ENCODE data around the gene NLGN3. TPM values are rescaled to one million over a fixed set of nuclear protein-coding genes. Genes with fewer than 3 reads are reported as not detected.

The NLGN3 gene
- total RNA-seq, 1 donor: 1.5 TPM

DNA sequence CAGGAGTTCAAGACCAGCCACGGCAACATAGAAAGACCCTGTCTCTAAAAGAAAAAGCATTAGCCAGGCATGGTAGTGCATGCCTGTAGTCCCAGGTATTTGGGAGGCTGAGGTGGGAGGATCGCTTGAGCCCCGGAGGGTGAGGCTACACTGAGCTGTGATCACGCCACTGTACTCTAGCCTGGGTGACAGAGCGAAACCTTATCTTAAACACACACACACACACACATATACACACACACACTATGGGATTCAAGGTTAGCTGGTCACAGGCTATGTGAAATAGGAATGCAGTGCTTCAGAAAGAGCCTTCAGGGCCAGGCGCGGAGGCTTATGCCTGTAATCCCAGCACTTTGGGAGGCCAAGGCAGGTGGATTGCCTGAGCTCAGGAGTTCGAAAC, 23.5 kb downstream of the NLGN3 start:
- TF ChIP-seq, protein P1, sequence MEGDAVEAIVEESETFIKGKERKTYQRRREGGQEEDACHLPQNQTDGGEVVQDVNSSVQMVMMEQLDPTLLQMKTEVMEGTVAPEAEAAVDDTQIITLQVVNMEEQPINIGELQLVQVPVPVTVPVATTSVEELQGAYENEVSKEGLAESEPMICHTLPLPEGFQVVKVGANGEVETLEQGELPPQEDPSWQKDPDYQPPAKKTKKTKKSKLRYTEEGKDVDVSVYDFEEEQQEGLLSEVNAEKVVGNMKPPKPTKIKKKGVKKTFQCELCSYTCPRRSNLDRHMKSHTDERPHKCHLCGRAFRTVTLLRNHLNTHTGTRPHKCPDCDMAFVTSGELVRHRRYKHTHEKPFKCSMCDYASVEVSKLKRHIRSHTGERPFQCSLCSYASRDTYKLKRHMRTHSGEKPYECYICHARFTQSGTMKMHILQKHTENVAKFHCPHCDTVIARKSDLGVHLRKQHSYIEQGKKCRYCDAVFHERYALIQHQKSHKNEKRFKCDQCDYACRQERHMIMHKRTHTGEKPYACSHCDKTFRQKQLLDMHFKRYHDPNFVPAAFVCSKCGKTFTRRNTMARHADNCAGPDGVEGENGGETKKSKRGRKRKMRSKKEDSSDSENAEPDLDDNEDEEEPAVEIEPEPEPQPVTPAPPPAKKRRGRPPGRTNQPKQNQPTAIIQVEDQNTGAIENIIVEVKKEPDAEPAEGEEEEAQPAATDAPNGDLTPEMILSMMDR (IDR thresholded peaks at IDR 0.05; ENCODE audit: insufficient read depth, low read length): no peak
- H3K4me3 ChIP-seq (ENCODE audit: low read depth, low read length): no peak overlapping the region
- DNase-seq (ENCODE audit: low read depth): no peak

DNA sequence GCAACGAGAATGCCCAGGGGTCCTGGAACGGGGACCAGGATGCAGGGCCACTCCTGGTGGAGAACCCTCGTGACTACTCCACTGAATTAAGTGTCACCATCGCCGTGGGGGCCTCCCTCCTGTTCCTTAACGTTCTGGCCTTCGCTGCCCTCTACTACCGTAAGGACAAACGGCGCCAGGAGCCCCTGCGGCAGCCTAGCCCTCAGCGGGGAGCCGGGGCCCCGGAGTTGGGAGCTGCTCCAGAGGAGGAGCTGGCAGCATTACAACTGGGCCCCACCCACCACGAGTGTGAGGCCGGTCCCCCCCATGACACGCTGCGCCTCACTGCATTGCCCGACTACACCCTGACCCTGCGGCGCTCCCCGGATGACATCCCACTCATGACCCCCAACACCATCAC, 24.9 kb downstream of the NLGN3 start:
- no peak for DNase-seq (ENCODE audit: low read depth)
- H3K4me3 ChIP-seq (ENCODE audit: low read depth, low read length): no peak overlapping the region
- TF ChIP-seq, protein P1 (IDR thresholded peaks at IDR 0.05; ENCODE audit: insufficient read depth, low read length): no peak

DNA sequence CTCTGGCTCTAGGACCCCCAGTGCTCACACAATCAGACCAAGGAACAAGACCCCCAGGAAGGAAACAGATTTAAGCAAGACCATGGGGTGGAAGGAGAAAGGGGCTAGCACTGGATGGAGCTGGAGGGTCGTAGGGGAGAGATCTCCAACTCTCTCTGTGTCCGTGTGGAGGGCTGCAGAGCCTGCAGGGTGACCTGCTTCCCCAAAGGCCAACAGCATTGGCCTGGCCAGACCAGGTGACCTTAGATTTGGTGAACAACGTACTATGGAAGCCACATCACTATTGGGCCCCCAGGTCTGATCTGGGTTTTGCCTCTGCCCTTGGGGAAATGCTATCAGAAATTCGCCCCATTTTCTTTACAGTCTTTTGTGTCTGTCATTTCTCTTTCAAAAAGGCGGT, 26.0 kb downstream of the NLGN3 start:
- no peak for DNase-seq (ENCODE audit: low read depth)
- TF ChIP-seq, protein P1 (IDR thresholded peaks at IDR 0.05; ENCODE audit: insufficient read depth, low read length): no peak

DNA sequence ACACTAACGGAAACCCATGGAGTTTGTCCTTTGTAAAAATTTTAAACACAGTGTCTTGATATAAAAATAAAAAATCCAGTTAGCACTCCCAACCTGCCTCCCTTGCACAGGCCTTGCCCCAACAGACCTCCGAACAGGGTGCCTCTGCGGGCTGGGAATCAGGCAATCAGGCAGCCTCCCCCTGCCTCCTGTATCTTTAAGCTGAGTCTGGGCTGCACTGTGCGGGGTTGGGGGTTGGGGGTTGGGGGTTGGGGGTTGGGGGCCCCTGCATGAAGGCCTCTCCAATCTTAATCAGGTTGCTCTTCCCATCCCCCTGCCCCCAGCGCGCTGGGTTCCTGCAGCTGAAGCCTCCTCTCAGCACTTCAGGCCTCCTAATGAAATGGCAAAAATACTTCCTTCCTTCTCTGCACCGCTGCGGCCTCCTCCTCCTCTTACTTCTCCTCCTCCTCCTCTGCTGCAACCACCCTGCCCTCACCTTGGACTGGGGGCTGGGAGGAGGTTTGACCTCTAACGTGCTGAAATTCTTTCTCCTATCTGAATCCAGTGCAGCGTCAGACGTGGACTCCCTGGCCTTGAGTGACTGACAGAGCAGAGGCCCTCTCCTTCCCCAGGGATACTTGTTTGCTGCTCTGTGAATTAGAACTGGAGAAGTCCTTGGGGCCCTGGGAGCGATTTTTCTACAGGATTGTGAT, 26.6 kb downstream of the NLGN3 start:
- TF ChIP-seq, protein P1 (IDR thresholded peaks at IDR 0.05; ENCODE audit: insufficient read depth, low read length): no peak
- no peak overlapping the region for H3K4me3 ChIP-seq (ENCODE audit: low read depth, low read length)
- no peak for DNase-seq (ENCODE audit: low read depth)

More for the DNA sequence above, 26.0 kb downstream of the NLGN3 start:
- no peak overlapping the region for H3K4me3 ChIP-seq (ENCODE audit: low read depth, low read length)

DNA sequence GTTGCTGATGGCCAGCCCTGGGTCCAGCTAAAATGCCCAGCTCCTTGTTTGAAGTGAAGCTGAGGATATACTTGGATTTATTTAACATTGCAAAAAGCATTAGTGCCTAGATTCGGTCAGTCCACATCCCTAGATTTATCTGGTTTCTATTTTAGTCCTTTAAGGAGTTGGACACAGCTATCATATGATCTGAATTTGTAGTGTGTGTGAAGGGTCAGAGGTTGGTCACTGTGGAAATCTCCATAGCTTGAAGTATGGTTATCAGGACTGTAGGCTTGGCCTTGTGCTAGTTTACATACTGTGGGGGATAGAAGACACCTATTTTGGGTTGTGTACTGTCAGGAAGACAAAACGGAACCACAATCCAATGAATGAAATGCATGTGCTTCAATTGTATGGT, 28.8 kb downstream of the NLGN3 start:
- H3K4me3 ChIP-seq (ENCODE audit: low read depth, low read length): no peak overlapping the region
- DNase-seq (ENCODE audit: low read depth): no peak
- TF ChIP-seq, protein P1 (IDR thresholded peaks at IDR 0.05; ENCODE audit: insufficient read depth, low read length): no peak

DNA sequence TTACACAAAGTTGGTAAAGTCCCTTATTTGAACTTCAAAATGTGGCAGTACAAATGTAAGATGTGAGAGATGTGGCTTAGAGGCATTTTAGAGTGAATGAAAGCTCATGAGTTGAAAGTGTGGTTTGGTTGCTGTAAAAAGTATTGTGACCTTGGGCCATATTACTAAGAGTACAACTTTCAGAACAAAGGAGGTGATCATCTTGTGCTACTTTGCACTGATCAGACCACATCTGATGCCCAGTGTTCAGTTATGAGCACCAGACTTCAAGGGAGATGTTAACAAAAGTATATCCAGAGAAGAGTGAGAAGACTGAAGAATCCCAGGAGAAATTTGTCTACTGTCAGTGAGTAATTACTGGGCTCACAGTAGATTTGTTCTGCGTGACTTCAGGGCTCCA, 30.2 kb downstream of the NLGN3 start:
- H3K4me3 ChIP-seq (ENCODE audit: low read depth, low read length): no peak overlapping the region
- TF ChIP-seq, protein P1 (IDR thresholded peaks at IDR 0.05; ENCODE audit: insufficient read depth, low read length): no peak
- DNase-seq (ENCODE audit: low read depth): no peak

DNA sequence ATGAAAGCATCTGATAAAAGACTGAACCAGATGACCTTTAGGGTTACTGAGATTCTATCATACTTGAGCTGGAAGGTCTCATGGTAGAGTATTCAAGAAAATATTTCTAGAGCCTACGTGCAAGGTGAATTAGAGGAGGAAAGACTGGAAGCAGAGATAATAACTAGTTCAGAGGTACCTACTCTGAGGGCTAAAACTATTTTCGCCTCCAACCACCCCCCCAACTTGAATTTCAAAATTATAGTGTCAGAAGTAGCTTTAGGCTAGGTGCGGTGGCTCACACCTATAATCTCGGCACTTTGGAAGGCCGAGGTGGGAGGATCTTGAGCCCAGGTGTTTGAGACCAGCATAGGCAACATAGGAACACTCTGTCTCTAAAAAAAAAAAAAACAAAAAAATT, 30.9 kb downstream of the NLGN3 start:
- no peak for DNase-seq (ENCODE audit: low read depth)
- TF ChIP-seq, protein P1 (IDR thresholded peaks at IDR 0.05; ENCODE audit: insufficient read depth, low read length): no peak
- H3K4me3 ChIP-seq (ENCODE audit: low read depth, low read length): no peak overlapping the region

Data from fibroblast of the aortic adventitia (primary cell).